SU-DHL-6 (cell line): ENCODE results near the gene TMEM127.

Source experiments
- CTCF ChIP-seq: fragments of 200-600 bp; sonication (generic); IDR thresholded peaks from one replicate; pipeline ENCODE4 v1.5.1; 2017; ENCODE audit warnings: antibody characterized with exemption, mild to moderate bottlenecking, low read length, moderate library complexity; ENCODE audit not compliant: insufficient read depth, poor library complexity, severe bottlenecking
- EZH2phosphoT487 ChIP-seq: fragments of 200-600 bp; sonication (generic), shearing (Covaris generic); conservative IDR thresholded peaks from 2 replicates; pipeline ENCODE4 v1.6.1; 2018; ENCODE audit warnings: mild to moderate bottlenecking, antibody characterized with exemption, low read length, moderate library complexity, mixed read lengths

GRCh38 chr2:96233880-96234316, 31.9 kb downstream of the TMEM127 start:
- no peak for TF ChIP-seq CTCF
- TF ChIP-seq EZH2phosphoT487, result no peak
